RWPE1 (cell line): ENCODE measurements around the gene GCNA.

Source experiments
- CTCF ChIA-PET: fragments of 350-600 bp; sonication (Branson Sonifier 250); formaldehyde crosslinking; extraction: SDS; loops from one replicate; lab custom pipeline; 2021; lab: Yijun Ruan, JAX
- POLR2A ChIA-PET: fragments of 400-600 bp; formaldehyde crosslinking; extraction: SDS; loops from one replicate; lab custom pipeline; 2020; ENCODE audit warnings: antibody characterized with exemption; ENCODE audit not compliant: low non-redundant PET; lab: Yijun Ruan, JAX
- DNase-seq: peaks from one replicate; pipeline ENCODE4 v3.0.0; 2012; ENCODE audit warnings: low spot score
- H3K27ac ChIP-seq: fragments of 450-650 bp; 2 replicates; pipeline ENCODE4 v1.5.1; 2017
- TF ChIP-seq, protein P1 (sequence below): fragments of 450-650 bp; conservative IDR thresholded peaks from 2 replicates; pipeline ENCODE4 v1.5.1; 2017; ENCODE audit warnings: low read depth, mild to moderate bottlenecking

Gene GCNA

DNA sequence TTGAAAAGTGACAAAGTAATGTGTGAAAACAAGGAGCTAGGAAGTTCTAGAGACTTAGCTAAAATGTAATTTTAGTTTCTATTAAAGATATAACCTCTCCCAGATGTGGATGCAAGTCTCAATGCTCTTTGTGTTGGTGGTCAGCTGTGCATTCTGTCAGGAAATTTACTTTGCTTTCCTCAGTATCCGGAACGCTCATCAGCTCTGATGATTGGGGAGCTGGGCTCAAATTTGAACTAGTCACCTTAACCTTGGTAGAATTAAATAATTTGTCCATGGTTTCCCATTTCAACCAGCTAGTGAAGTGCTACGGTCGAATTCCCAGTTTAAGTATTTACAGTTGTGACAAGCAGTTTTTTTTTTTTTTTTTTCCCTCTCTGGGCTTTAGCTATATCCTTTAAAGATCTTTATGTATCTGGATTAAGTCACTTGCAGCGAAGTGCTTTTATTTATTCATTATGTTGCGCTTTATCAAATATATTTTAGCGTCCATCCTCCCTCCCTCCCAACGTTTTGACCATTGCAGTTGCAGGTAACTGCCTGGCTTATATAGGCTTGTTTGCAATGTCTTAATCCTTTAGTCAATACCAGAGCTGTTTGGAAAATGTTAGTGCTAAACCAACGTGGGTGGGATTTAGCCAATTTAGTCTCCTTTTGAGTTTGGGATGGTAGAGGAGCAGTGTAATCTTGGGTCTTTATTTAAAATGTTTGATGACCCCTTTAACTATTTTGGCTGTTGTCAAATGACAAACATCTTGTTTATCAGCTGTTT lies 43.3 kb upstream of the GCNA start:
- no peak for DNase-seq
- ChIA-PET CTCF (interaction anchor here (0.6 kb wide), 1 partner anchor 11 kb away, joined by 3 read pairs; no protein-coding TSS in a partner anchor), POLR2A (interaction anchor here (1.0 kb wide), 1 partner anchor 63 kb away, joined by 3 read pairs; no protein-coding TSS in a partner anchor)
- TF ChIP-seq, protein P1, sequence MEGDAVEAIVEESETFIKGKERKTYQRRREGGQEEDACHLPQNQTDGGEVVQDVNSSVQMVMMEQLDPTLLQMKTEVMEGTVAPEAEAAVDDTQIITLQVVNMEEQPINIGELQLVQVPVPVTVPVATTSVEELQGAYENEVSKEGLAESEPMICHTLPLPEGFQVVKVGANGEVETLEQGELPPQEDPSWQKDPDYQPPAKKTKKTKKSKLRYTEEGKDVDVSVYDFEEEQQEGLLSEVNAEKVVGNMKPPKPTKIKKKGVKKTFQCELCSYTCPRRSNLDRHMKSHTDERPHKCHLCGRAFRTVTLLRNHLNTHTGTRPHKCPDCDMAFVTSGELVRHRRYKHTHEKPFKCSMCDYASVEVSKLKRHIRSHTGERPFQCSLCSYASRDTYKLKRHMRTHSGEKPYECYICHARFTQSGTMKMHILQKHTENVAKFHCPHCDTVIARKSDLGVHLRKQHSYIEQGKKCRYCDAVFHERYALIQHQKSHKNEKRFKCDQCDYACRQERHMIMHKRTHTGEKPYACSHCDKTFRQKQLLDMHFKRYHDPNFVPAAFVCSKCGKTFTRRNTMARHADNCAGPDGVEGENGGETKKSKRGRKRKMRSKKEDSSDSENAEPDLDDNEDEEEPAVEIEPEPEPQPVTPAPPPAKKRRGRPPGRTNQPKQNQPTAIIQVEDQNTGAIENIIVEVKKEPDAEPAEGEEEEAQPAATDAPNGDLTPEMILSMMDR = no peak
- H3K27ac ChIP-seq = no peak overlapping the region

DNA sequence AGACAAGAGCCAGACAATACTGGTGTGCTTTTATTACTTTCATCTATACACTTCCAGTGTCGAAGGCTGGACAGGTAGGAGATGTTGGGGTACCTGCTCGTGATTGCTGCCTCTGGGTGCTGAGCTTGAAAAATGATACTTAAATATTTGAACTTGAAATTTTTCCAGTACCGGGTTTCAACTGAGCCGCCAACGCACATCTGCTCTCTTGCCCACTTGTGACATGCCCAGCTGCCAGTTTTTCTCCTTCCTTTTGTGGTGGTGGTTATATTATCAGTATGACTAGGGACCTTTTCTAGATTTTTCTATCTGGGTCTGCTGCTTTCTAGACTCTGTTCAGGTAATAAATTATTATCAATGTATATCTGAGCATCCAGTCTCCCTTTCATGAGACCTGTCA lies 42.0 kb upstream of the GCNA start:
- CTCF ChIA-PET = no interaction called here

DNA sequence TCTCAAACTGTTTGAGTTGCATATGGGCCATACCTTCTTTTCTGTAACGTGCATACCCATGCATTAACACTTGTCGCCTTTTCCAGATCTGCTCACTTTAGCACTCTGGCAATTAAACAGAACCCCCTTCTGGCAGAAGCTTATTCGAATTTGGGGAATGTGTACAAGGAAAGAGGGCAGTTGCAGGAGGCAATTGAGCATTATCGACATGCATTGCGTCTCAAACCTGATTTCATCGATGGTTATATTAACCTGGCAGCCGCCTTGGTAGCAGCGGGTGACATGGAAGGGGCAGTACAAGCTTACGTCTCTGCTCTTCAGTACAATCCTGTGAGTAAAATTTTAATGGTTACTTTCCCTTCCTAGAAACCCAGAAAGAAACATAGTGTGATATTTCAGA lies 40.5 kb upstream of the GCNA start:
- POLR2A ChIA-PET = no interaction called here
- DNase-seq = no peak
- TF ChIP-seq, protein P1 = no peak
- no peak overlapping the region for H3K27ac ChIP-seq
- CTCF ChIA-PET = no interaction called here

More for the DNA sequence above, 42.0 kb upstream of the GCNA start:
- POLR2A ChIA-PET = no interaction called here
- H3K27ac ChIP-seq = no peak overlapping the region
- TF ChIP-seq, protein P1 = no peak
- DNase-seq = no peak

DNA sequence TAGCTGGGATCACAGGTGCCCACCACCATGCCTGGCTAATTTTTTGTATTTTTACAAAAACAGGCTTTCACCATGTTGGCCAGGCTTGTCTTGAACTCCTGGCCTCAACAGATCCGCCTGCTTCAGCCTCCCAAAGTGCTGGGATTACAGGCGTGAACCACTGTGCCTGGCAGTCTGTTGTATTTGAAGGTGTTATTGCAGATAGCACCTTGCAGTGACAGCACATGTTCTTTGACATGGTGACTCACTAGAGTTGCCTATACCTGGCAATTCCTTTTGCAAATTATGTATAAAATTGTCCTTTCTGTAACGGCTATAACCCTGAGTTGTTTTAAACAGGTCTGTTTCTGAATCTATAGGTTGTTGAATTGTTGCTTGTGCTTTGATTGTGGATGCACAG lies 37.4 kb upstream of the GCNA start:
- CTCF ChIA-PET = no interaction called here

GRCh38 chrX:71541210-71542022 lies 36.8 kb upstream of the GCNA start:
- ChIA-PET POLR2A (no interaction called here), CTCF (no interaction called here)
- DNase-seq = no peak
- H3K27ac ChIP-seq = no peak overlapping the region
- TF ChIP-seq, protein P1 = no peak

More for the DNA sequence above, 37.4 kb upstream of the GCNA start:
- POLR2A ChIA-PET = no interaction called here
- no peak for DNase-seq
- H3K27ac ChIP-seq = peak overlapping the region; percentile 58
- TF ChIP-seq, protein P1 = no peak

DNA sequence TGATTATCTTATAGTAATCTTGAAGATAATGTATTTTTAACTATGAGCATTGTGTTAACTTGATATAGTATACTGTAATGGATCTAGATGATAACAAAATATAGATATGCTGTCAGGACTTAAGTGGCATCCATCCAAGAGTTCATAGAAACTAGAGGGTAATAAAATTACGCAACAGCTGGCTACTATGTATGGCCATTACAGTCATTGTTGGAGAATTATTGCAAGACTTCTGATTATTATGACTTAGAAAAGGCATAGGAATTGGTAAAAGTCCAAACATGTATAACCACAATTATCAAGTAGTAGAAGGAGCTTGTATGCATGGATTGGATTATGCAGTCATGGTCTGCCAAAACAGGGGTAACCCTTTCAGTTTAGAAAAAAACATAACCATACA lies 35.8 kb upstream of the GCNA start:
- ChIA-PET CTCF (no interaction called here), POLR2A (no interaction called here)
- TF ChIP-seq, protein P1 = no peak
- no peak for DNase-seq
- no peak overlapping the region for H3K27ac ChIP-seq
